SK-MEL-5 (cell line): ENCODE data around the gene DPP8. TPM values are rescaled to one million over a fixed set of nuclear protein-coding genes. Genes with fewer than 3 reads are reported as not detected.

ENCODE experiments used
- DNase-seq: peaks from one replicate; pipeline ENCODE4 v3.0.0-alpha.2; 2016; ENCODE audit warnings: low read depth, low spot score
- in situ Hi-C: cut with HindIII; loops from 2 replicates; pipeline ENCODE4 v1.10.0; 2016; ENCODE audit warnings: low sequenced_read_pairs, high pct_unique_total_duplicates, low pct_unique_long_range_greater_than_20kb
- total RNA-seq: library from RNA; depleted of rRNA; stranded (reverse); fragments of >200 nt; shearing (Covaris generic); gene quantifications from 2 replicates; pipeline ENCODE4 v1.2.3, GENCODE V29; 2014

DPP8 gene
- total RNA-seq, 1 experiment from 2014 or later = 17.4 TPM

DNA sequence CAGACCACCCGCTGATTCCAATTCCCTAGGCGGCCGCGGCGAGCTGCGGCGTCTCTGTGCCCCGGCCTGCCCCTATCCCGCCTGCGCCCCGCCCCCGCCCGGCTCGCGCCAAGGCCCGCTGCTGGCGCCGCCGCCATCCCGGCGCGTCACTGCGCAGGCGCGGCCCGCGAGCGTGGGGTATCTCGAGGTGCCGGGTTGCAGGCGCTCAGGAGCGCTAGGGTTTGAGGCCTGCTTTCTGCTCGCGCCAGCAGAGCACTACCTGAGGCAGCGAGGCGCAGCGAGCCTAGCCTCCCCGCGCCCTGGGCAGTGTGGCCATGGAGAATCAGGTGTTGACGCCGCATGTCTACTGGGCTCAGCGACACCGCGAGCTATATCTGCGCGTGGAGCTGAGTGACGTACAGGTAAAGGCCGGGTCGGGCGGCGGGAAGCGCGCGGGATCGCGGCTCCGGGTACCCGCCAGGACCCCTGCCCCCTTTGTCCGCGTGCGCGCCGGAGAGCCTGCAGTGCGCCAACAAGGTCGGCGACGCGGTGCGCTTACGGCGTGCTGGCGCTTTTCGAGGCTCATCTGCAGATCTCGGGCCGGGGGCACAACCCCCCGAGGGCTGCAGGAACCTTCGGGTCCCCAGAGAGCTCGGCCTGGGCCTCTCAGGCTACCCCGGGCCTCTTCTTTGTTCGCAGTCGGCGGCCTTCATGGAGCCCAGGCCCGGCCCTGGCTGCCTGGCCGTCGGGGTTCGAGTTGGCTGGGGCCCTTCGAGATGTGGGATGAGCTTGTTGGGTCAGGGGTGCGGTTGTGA, 13.0 kb upstream of the DPP8 start, which contains the start of gene HACD3:
Gene HACD3, plus strand, starts transcription at position 146 of the 794 bp plus-strand sequence. Its CDS starts 169 bp downstream, at position 315.
- in situ Hi-C loops = no loop called here
- DNase-seq = peak; percentile 80

DNA sequence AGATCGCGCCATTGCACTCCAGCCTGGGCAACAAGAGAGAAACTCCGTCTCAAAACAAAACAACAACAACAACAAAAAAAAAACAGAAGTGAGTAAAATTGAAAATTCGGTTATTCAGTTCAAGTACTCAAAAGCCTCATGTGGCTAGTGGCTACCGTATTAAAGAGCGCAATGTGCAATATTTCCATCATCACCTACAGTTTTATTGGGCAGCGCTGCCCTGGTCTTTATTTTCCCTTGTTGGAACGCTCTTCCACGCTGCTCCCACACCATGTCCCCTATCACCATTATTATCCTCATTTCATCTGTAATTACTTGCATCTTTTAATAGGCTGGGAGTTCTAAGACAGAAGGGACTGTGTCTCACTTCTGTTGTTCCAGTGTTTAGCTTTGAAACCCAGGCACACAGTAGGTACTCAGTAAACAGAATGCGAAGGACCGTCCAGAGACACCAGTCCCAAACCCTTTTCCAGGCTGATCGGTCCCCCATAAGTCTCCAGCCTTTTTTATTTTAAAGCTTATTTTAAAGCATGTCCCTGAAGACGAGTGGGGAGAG, 12.4 kb upstream of the DPP8 start:
- in situ Hi-C loops = no loop called here
- DNase-seq = no peak

DNA sequence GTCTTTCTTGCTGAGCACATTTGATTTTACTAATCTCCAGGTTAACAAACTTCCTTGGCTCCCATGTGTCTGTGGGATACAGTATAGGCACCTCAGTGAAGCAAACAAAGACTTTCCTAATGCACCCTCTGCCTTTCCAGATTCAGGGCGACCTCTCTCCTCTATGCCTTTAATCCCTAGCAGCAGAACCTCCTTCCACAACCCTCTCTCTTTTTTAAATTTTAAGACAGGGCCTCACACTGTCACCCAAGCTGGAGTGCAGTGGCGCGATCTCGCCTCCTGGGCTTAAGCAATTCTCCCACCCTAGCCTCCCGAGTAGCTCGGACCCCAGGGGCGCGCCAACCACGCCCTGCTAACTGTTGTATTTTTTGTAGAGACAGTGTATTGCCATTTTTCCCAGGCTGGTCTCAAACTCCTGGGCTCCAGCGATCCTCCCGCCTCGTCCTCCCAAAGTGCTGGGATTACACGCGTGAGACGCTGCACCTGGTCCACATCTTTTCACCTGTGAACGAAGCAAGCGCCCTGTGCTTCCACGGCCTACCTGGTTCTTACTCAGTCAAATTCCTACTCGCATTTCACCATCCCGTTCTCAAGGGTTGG, 11.1 kb upstream of the DPP8 start:
- in situ Hi-C loops = no loop called here
- DNase-seq = no peak

- in situ Hi-C loops = no loop called here
- DNase-seq = no peak
Measured at GRCh38 chr15:65525622-65526021, 8.1 kb upstream of the DPP8 start.

- in situ Hi-C loops = no loop called here
- DNase-seq = no peak
Measured at GRCh38 chr15:65524226-65524625, 6.7 kb upstream of the DPP8 start.

- DNase-seq = no peak
- in situ Hi-C loops = no loop called here
Measured at GRCh38 chr15:65521350-65521749, 3.9 kb upstream of the DPP8 start.

- in situ Hi-C loops = no loop called here
- DNase-seq = no peak
Measured at GRCh38 chr15:65518633-65519285, 1.3 kb upstream of the DPP8 start.

DNA sequence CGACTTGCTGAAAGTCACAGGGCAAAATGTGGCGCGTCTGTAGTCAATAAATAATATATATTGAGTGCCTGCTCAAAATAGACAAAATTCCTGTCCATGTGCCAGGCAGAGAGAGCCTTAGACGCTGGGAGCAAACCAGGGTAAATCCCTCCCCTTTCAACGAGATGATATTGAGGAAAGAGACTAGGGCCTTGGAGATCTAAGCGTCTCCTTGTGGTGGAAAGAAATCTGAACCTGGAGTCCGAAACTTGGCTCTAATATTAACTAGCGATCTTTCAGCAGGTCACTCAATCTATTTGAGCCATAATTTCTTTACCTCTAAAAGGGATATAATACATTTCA, 348 bp upstream of the DPP8 start:
- in situ Hi-C loops = no loop called here
- DNase-seq = no peak

DNA sequence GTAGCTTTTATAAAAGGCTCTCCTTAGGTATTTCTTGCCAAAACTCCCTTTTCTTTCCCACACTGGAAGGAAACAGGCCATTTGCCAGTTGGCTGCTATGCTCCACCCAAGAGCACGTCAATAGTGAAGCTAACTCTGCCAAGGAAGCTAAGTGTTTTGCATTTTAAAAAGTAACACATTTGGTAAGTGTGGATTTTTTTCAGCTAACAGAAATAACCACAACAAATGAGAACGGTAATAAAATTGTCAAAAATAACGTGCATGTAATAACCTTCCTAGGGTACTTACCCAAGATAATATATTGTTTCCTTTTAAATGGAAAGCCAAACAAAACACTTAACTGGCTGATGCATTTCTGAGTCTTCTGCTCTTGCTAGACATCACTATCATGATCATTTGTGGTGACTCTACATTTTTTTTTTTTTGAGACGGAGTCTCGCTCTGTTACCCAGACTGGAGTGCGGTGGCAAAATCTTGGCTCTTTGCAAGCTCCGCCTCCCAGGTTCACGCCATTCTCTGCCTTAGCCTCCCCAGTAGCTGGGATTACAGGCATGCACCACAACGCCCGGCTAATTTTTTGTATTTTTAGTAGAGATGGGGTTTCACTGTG, 4.6 kb downstream of the DPP8 start:
- in situ Hi-C loops = no loop called here

DNA sequence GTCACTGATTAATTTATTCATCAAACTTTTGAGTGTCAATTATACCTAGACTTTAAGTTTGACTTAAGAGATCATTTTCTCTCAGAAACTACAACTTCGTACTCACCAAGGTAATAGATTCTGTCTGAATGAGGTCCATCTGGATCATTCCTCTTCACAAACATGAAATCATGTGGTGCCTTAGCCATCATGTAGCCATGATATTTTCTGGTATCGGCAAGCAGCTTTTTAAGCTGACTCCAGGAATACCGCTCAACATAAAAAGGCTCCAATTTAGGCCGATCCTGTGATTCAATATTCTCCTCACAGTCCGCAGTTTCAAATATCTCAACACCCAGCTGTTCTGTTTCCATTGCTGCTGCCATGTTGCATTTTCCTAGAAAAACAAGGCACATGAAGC, 5.3 kb downstream of the DPP8 start:
- in situ Hi-C loops = no loop called here
- DNase-seq = no peak

More for the DNA sequence above, 4.6 kb downstream of the DPP8 start:
- DNase-seq = no peak

DNA sequence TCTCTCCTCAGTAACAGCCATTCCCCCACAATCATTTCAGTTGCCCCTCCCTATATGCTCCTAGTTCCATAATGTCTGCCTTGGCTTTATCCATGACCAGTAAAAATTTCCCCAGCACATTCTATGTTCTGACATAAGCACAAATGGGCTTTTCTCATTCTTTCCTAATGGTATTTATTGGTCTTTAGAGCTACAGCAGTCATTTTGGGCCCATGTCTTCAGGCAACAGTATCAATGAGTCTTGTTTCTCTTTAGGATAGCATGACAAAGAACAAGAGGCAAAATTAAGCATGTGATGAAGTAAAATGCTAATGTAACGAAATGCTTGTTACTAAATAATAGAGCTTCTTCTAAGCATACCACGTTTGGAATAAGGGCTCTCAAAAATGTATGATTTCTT, 8.2 kb downstream of the DPP8 start:
- in situ Hi-C loops = no loop called here
- DNase-seq = peak; percentile 18

GRCh38 chr15:65494076-65494475, 23.4 kb downstream of the DPP8 start:
- in situ Hi-C loops = no loop called here
- DNase-seq = no peak

GRCh38 chr15:65484876-65485275, 32.6 kb downstream of the DPP8 start:
- no peak for DNase-seq
- in situ Hi-C loops = no loop called here

- DNase-seq = no peak
- in situ Hi-C loops = no loop called here
Measured at GRCh38 chr15:65476903-65477302, 40.6 kb downstream of the DPP8 start.

- no peak for DNase-seq
- in situ Hi-C loops = loop anchor here (25.0 kb wide), 1 partner anchor 91 kb away; no protein-coding TSS in a partner anchor
Measured at GRCh38 chr15:65470866-65471265, 46.6 kb downstream of the DPP8 start.

- in situ Hi-C loops = loop anchor here (25.0 kb wide), 1 partner anchor 94 kb away; no protein-coding TSS in a partner anchor
- no peak for DNase-seq
Measured at GRCh38 chr15:65468229-65468909, 49.1 kb downstream of the DPP8 start.

GRCh38 chr15:65466901-65467300, 50.6 kb downstream of the DPP8 start:
- in situ Hi-C loops = loop anchor here (25.0 kb wide), 1 partner anchor 95 kb away; no protein-coding TSS in a partner anchor
- DNase-seq = no peak
